CD14-positive monocyte (primary cell): Measurements from ENCODE around the gene CMAS. TPM values are rescaled to one million over a fixed set of nuclear protein-coding genes. Genes with fewer than 3 reads are reported as not detected.

ENCODE experiments used
- DNase-seq, 3 donors: peaks; one replicate each; pipeline ENCODE4 v3.0.0-alpha.2; 2011 to 2022
- H2AFZ ChIP-seq: 2 replicates; pipeline ENCODE4 v1.6.0; 2012; ENCODE audit warnings: mild to moderate bottlenecking, low read depth, low read length, inconsistent platforms; ENCODE audit not compliant: insufficient read depth, poor library complexity, severe bottlenecking
- H3K27ac ChIP-seq, 2 donors: 1 replicate in 1 of 2; 2 replicates in 1 of 2; pipeline ENCODE4 v1.5.1; 2012 to 2013; ENCODE audit warnings: low read length in 2 of 2, control low read depth in 1 of 2, inconsistent platforms in 1 of 2, low read depth in 1 of 2, mild to moderate bottlenecking in 1 of 2
- H3K27me3 ChIP-seq, 2 donors: one replicate each; pipeline versions ENCODE4 v1.6.0 to v1.6.1; 2011 to 2013; ENCODE audit warnings: low read length in 2 of 2; ENCODE audit not compliant: control insufficient read depth in 2 of 2, insufficient read depth in 2 of 2
- H3K36me3 ChIP-seq, 2 donors: replicated peaks in 1 of 2; 1 replicate in 1 of 2; 2 replicates in 1 of 2; pipeline versions ENCODE4 v1.5.1 to v1.6.1; 2012 to 2013; ENCODE audit warnings: low read length in 2 of 2, control low read depth in 1 of 2, inconsistent platforms in 1 of 2, mild to moderate bottlenecking in 1 of 2; ENCODE audit not compliant: insufficient read depth in 2 of 2, control insufficient read depth in 1 of 2
- H3K4me1 ChIP-seq, 2 donors: 1 replicate in 1 of 2; 2 replicates in 1 of 2; pipeline versions ENCODE4 v1.5.1 to v1.6.1; 2012 to 2013; ENCODE audit warnings: low read length in 2 of 2, control low read depth in 1 of 2, inconsistent platforms in 1 of 2, mild to moderate bottlenecking in 1 of 2, moderate library complexity in 1 of 2; ENCODE audit not compliant: insufficient read depth in 2 of 2, control insufficient read depth in 1 of 2
- H3K4me2 ChIP-seq: replicated peaks from 2 replicates; pipeline ENCODE3; 2012; ENCODE audit warnings: low read length, moderate library complexity, mild to moderate bottlenecking; ENCODE audit not compliant: poor library complexity, severe bottlenecking; ENCODE audit errors: extremely low read depth
- H3K4me3 ChIP-seq, 3 experiments: fragments of 200-600 bp in 1 of 3; sonication (generic) in 1 of 3; replicated peaks in 1 of 3; 1 replicate in 2 of 3; 2 replicates in 1 of 3; pipeline ENCODE4 v1.5.1; 2011 to 2013; ENCODE audit warnings: low read length in 3 of 3, mild to moderate bottlenecking in 3 of 3, control low read depth in 2 of 3, low read depth in 2 of 3, inconsistent platforms in 1 of 3, moderate library complexity in 1 of 3
- H3K79me2 ChIP-seq: 2 replicates; pipeline ENCODE4 v1.6.0; 2012; ENCODE audit warnings: mild to moderate bottlenecking, control low read depth, inconsistent platforms, low read length, moderate library complexity; ENCODE audit not compliant: insufficient read depth
- H3K9ac ChIP-seq: 2 replicates; pipeline ENCODE4 v1.6.0; 2017; ENCODE audit warnings: low read length, mild to moderate bottlenecking; ENCODE audit not compliant: insufficient read depth, poor library complexity, severe bottlenecking
- H3K9me3 ChIP-seq, 2 donors: replicated peaks in 1 of 2; 1 replicate in 1 of 2; 2 replicates in 1 of 2; pipeline versions ENCODE4 v1.5.1 to v1.6.1; 2012 to 2013; ENCODE audit warnings: low read length in 2 of 2, control low read depth in 1 of 2; ENCODE audit not compliant: control insufficient read depth in 1 of 2, insufficient read depth in 1 of 2
- H4K20me1 ChIP-seq: 2 replicates; pipeline ENCODE4 v1.6.0; 2012; ENCODE audit warnings: mild to moderate bottlenecking, low read length, control low read depth, moderate library complexity; ENCODE audit not compliant: insufficient read depth
- H3K27ac Mint-ChIP-seq, 7 donors: one replicate each; pipeline ENCODE4 v1.8.0; 2020; ENCODE audit warnings: mild to moderate bottlenecking in 7 of 7, mixed read lengths in 7 of 7, moderate library complexity in 6 of 7, inconsistent platforms in 2 of 7
- H3K27me3 Mint-ChIP-seq, 3 donors: one replicate each; pipeline ENCODE4 v1.8.0; 2021 to 2022; ENCODE audit warnings: low read depth in 3 of 3, mild to moderate bottlenecking in 3 of 3, mixed read lengths in 3 of 3, moderate library complexity in 3 of 3, inconsistent platforms in 1 of 3
- H3K36me3 Mint-ChIP-seq, 2 donors: one replicate each; pipeline ENCODE4 v1.8.0; 2020; ENCODE audit warnings: mixed read lengths in 2 of 2, inconsistent platforms in 1 of 2, mild to moderate bottlenecking in 1 of 2
- H3K4me1 Mint-ChIP-seq: one replicate; pipeline ENCODE4 v1.8.0; 2020; ENCODE audit warnings: mild to moderate bottlenecking, mixed read lengths
- H3K4me3 Mint-ChIP-seq, 2 donors: one replicate each; pipeline ENCODE4 v1.8.0; 2020; ENCODE audit warnings: mild to moderate bottlenecking in 2 of 2, mixed read lengths in 2 of 2, moderate library complexity in 1 of 2
- H3K9me3 Mint-ChIP-seq, 7 donors: one replicate each; pipeline ENCODE4 v1.8.0; 2020 to 2022; ENCODE audit warnings: mixed read lengths in 7 of 7, mild to moderate bottlenecking in 6 of 7, moderate library complexity in 6 of 7, inconsistent platforms in 2 of 7
- WGBS: methylation state at CpG from one replicate; pipeline ENCODE4 v1.1.5; 2013; ENCODE audit warnings: missing lambda C conversion rate; ENCODE audit not compliant: insufficient coverage; 5-methylcytosine and 5-hydroxymethylcytosine counted together
- intact Hi-C, 2 donors: fragments of 100-400 bp; cut with micrococcal nuclease; formaldehyde crosslinking; loops; one replicate each; pipeline versions ENCODE4 v1.15.0 to v1.15.1; 2023
- polyA plus RNA-seq, 3 donors: library from polyadenylated mRNA; depleted of rRNA in 1 of 3; unstranded in 2 of 3; stranded (reverse) in 1 of 3; fragments of 300-500 nt in 2 of 3; fragments of >200 nt in 1 of 3; fragmentation: Illumina TruSeq in 2 of 3; gene quantifications; 1 replicate in 2 of 3; 2 replicates in 1 of 3; pipeline ENCODE4 v1.2.3, GENCODE V29; 2012 to 2021
- TF ChIP-seq, protein P1 (sequence below): fragments of 200-600 bp; IDR thresholded peaks from one replicate; pipeline ENCODE4 v1.8.0; 2022; ENCODE audit warnings: antibody characterized with exemption, mild to moderate bottlenecking

The CMAS gene
- polyA plus RNA-seq, 3 donors: 12.6 to 33.1 (median 28.3) TPM

DNA sequence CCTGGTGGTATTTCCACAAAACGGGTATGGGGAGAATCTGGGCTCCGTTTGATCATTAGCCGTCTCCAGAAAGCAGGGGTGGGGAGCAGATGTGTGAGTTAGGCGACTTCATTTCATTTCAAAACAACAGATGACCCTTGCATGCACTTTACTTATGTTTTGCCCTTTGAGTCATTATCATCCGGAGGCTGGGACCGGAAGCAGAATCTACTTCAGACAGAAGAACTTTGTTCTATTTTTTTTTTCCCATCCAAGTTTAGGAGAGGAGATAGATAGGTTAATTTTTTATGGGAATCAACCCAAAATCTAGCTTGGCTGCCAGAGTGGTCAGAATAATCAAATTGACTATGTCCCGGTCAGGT lies 31.3 kb upstream of the CMAS start:
- no CpG with 5 or more reads among the region's 7 CpGs for WGBS
- no peak overlapping the region for H3K9ac ChIP-seq
- no peak overlapping the region for H3K4me2 ChIP-seq
- no peaks in the 10 kb centered on the region for H3K4me1 ChIP-seq
- TF ChIP-seq, protein P1, sequence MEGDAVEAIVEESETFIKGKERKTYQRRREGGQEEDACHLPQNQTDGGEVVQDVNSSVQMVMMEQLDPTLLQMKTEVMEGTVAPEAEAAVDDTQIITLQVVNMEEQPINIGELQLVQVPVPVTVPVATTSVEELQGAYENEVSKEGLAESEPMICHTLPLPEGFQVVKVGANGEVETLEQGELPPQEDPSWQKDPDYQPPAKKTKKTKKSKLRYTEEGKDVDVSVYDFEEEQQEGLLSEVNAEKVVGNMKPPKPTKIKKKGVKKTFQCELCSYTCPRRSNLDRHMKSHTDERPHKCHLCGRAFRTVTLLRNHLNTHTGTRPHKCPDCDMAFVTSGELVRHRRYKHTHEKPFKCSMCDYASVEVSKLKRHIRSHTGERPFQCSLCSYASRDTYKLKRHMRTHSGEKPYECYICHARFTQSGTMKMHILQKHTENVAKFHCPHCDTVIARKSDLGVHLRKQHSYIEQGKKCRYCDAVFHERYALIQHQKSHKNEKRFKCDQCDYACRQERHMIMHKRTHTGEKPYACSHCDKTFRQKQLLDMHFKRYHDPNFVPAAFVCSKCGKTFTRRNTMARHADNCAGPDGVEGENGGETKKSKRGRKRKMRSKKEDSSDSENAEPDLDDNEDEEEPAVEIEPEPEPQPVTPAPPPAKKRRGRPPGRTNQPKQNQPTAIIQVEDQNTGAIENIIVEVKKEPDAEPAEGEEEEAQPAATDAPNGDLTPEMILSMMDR: no peak
- H3K79me2 ChIP-seq: no peaks in the 10 kb centered on the region
- peaks cover 0 to 4% (median 1%) of the 10 kb centered on the region in 7 donors for H3K9me3 Mint-ChIP-seq
- H2AFZ ChIP-seq: no peak overlapping the region
- no peaks in the 10 kb centered on the region for H3K27me3 ChIP-seq
- H3K36me3 Mint-ChIP-seq: no peaks in the 10 kb centered on the region
- DNase-seq: no peak
- intact Hi-C loops: no loop called here
- no peak overlapping the region for H3K4me3 Mint-ChIP-seq
- H3K9me3 ChIP-seq: peaks cover 0 to 2% of the 10 kb centered on the region in 2 donors
- peaks cover 0 to 8% (median 1%) of the 10 kb centered on the region in 3 donors for H3K27me3 Mint-ChIP-seq
- no peak overlapping the region for H3K27ac Mint-ChIP-seq
- H3K36me3 ChIP-seq: no peaks in the 10 kb centered on the region
- no peak overlapping the region for H3K27ac ChIP-seq
- no peak overlapping the region for H3K4me3 ChIP-seq
- no peaks in the 10 kb centered on the region for H3K4me1 Mint-ChIP-seq
- no peaks in the 10 kb centered on the region for H4K20me1 ChIP-seq

DNA sequence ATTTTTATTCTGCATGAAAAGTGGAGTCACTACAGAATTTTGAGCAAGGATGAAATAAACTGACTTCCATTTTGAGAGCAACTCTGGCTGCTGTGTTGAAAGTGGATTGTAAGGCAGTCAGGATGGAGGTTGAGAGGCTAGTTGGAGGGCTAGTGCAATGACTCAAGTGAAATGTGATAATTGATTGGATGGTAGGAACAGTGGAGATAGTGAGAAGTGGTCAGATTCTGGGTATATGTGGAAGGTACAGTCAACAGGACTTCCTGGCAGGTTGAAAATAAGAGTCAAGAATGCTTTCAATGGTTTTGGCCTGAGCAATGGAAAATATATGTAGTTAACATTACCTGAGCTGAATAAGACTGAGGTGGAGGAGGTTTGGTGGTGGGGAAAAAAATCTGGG lies 29.0 kb upstream of the CMAS start:
- TF ChIP-seq, protein P1: no peak
- no peak overlapping the region for H3K27ac Mint-ChIP-seq
- no peaks in the 10 kb centered on the region for H3K9me3 ChIP-seq
- no peaks in the 10 kb centered on the region for H3K9me3 Mint-ChIP-seq
- no peaks in the 10 kb centered on the region for H4K20me1 ChIP-seq
- H3K9ac ChIP-seq: no peak overlapping the region
- no peaks in the 10 kb centered on the region for H3K36me3 ChIP-seq
- H3K4me1 ChIP-seq: no peaks in the 10 kb centered on the region
- H3K36me3 Mint-ChIP-seq: no peaks in the 10 kb centered on the region
- no peaks in the 10 kb centered on the region for H3K27me3 ChIP-seq
- intact Hi-C loops: no loop called here
- no peak overlapping the region for H3K4me3 ChIP-seq
- H3K4me2 ChIP-seq: no peak overlapping the region
- H2AFZ ChIP-seq: no peak overlapping the region
- H3K27me3 Mint-ChIP-seq: peaks cover 0 to 8% (median 1%) of the 10 kb centered on the region in 3 donors
- H3K79me2 ChIP-seq: no peaks in the 10 kb centered on the region
- no peak overlapping the region for H3K27ac ChIP-seq
- H3K4me1 Mint-ChIP-seq: no peaks in the 10 kb centered on the region
- DNase-seq: no peak
- H3K4me3 Mint-ChIP-seq: no peak overlapping the region
